NCI-H2171 treated with DMSO at 0.1 percent for 48 hours (cell line): Measurements from ENCODE around the gene RBM33.

Experiments
- DNase-seq: peaks from one replicate; lab custom pipeline; 2025; lab: John Stamatoyannopoulos, UW

RBM33 gene

GRCh38 chr7:155750255-155751125 lies 106.0 kb downstream of the RBM33 start:
- DNase-seq: no peak

- no peak for DNase-seq
Measured at GRCh38 chr7:155751409-155751808, 106.9 kb downstream of the RBM33 start.

- no peak for DNase-seq
Measured at GRCh38 chr7:155752756-155753445, 108.4 kb downstream of the RBM33 start.

GRCh38 chr7:155753446-155753965 lies 109.0 kb downstream of the RBM33 start:
- no peak for DNase-seq

- DNase-seq: no peak
Measured at GRCh38 chr7:155754165-155754564, 109.7 kb downstream of the RBM33 start.

GRCh38 chr7:155755026-155755425 lies 110.6 kb downstream of the RBM33 start:
- no peak for DNase-seq

GRCh38 chr7:155756322-155756721 lies 111.9 kb downstream of the RBM33 start:
- DNase-seq: no peak

- no peak for DNase-seq
Measured at GRCh38 chr7:155758348-155758747, 113.9 kb downstream of the RBM33 start.

- no peak for DNase-seq
Measured at GRCh38 chr7:155759740-155760430, 115.4 kb downstream of the RBM33 start.

GRCh38 chr7:155761162-155761561 lies 116.7 kb downstream of the RBM33 start:
- DNase-seq: no peak

GRCh38 chr7:155762036-155762435 lies 117.6 kb downstream of the RBM33 start:
- DNase-seq: no peak

GRCh38 chr7:155762655-155763054 lies 118.2 kb downstream of the RBM33 start:
- no peak for DNase-seq

GRCh38 chr7:155763122-155763521 lies 118.7 kb downstream of the RBM33 start:
- no peak for DNase-seq

GRCh38 chr7:155763691-155764437 lies 119.4 kb downstream of the RBM33 start:
- DNase-seq: no peak

GRCh38 chr7:155764438-155764793 lies 120.0 kb downstream of the RBM33 start:
- DNase-seq: no peak

- no peak for DNase-seq
Measured at GRCh38 chr7:155765458-155765857, 121.0 kb downstream of the RBM33 start.

GRCh38 chr7:155766386-155766785 lies 121.9 kb downstream of the RBM33 start:
- no peak for DNase-seq

- no peak for DNase-seq
Measured at GRCh38 chr7:155766966-155767916, 122.8 kb downstream of the RBM33 start.

- no peak for DNase-seq
Measured at GRCh38 chr7:155769701-155770100, 125.2 kb downstream of the RBM33 start.

GRCh38 chr7:155770241-155770640 lies 125.8 kb downstream of the RBM33 start:
- DNase-seq: no peak

- DNase-seq: no peak
Measured at GRCh38 chr7:155773531-155773930, 129.1 kb downstream of the RBM33 start.
